T-helper 1 cell treated with Interleukin-12 subunit alpha and Interleukin-12 subunit beta and Interleukin-4 antibody, amounts not matched to agents 30 ng/mL and 1 ng/mL, for 36 hours (primary cell): ENCODE results near the gene OR2D3. TPM values are rescaled to one million over a fixed set of nuclear protein-coding genes. Genes with fewer than 3 reads are reported as not detected.
"Not testable (repeated sequence)": the region's sequence is repeated elsewhere in the genome, so short reads cannot be mapped to it uniquely, and the experiment has no call there.

Experiments used
- intact Hi-C: fragments of 100-400 bp; cut with micrococcal nuclease; formaldehyde crosslinking; loops from one replicate; pipeline ENCODE4 v1.15.1; 2024
- total RNA-seq: library from RNA; stranded (reverse); gene quantifications from 2 replicates; pipeline ENCODE4 v1.2.3, GENCODE V29; 2022

The OR2D3 gene
- total RNA-seq, 1 donor from 2014 or later, result not detected

- intact Hi-C loops, result loop anchor here (1.0 to 10.0 kb wide), 2 partner anchors 189 to 442 kb away; partner anchors contain the start of genes ARFIP2 and TIMM10B
Observed at GRCh38 chr11:6926208-6927029, 5.6 kb downstream of the OR2D3 start, which contains the start of gene ZNF215. TSS of gene ZNF215 (plus strand) at chr11:6926426. CDS start at chr11:6932273, 5,847 bp downstream.

GRCh38 chr11:6927030-6927617 is 6.3 kb downstream of the OR2D3 start:
- intact Hi-C loops, result loop anchor here (10.0 kb wide), 1 partner anchor 442 kb away; the partner anchor contains the start of genes ARFIP2 and TIMM10B

DNA sequence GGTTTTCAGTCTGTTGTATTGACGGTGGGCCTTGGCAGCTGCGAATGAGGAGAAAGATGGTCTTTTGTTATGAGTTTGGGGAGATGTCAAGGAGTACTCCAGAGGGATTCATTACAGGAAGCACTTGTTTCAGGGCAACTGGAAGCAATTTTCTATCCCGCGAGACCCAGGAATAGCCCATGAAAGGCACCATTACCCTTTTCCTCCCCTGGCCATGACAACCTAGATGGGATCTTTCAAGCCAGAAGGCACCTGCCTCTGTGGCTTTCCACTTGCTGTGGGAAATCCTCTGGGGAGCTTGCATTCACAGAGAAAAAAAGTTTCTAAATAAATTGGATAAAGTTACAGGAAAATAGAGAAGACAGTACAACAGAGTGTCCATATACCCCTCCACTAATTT is 8.1 kb downstream of the OR2D3 start:
- intact Hi-C loops, result loop anchor here (2.0 to 10.0 kb wide), 2 partner anchors 182 to 444 kb away; partner anchors contain the start of genes ARFIP2 and TIMM10B

GRCh38 chr11:6931146-6931713 is 10.4 kb downstream of the OR2D3 start:
- intact Hi-C loops, result no loop called here

GRCh38 chr11:6932145-6932544 is 11.3 kb downstream of the OR2D3 start:
- intact Hi-C loops, result no loop called here

DNA sequence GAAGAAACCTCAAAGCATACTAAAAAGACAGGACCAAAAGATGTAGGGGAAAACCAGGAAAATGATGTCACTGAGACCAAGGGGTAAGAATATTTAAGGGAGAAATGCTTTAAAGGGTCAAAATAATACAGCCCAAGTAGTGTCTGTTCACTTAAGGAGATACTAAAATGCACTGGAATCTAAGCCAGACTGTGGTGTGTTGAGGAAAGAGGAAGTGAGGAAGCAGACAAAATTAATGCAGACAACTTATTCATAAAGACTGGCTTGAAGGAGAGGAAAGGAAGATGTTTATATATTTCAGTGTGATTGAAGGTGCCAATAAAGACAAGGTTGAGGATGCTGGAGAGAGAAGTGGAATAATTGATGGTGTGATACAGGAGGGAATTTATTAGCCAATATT is 21.2 kb downstream of the OR2D3 start:
- intact Hi-C loops, result no loop called here

DNA sequence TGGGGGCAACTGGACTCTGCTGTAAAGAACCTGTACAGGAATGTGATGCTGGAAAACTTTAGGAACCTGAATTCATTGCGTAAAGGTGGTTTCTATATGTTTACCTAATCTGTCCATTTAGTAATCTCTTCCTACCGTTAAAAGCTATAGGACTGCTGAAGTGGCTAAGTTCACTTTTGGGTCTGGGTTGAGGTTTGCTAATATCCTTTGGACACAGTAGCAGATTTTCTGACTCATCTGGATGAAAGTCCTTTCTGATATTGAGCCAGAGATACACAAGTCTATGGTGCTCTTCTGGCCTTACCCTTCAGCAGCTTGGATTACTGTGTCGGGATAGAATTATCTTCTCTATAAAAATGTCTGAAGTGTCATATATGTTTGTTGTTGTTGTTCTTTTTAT is 22.3 kb downstream of the OR2D3 start:
- intact Hi-C loops, result no loop called here

DNA sequence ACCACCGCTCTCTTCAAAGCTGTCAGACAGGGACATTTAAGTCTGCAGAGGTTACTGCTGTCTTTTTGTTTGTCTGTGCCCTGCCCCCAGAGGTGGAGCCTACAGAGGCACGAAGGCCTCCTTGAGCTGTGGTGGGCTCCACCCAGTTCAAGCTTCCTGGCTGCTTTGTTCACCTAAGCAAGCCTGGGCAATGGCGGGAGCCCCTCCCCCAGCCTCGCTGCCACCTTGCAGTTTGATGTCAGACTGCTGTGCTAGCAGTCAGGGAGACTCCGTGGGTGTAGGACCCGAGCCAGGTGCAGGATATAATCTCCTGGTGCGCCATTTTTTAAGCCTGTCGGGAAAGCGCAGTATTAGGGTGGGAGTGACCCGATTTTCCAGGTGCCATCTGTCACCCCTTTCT is 33.4 kb downstream of the OR2D3 start:
- intact Hi-C loops, result not testable (repeated sequence)

DNA sequence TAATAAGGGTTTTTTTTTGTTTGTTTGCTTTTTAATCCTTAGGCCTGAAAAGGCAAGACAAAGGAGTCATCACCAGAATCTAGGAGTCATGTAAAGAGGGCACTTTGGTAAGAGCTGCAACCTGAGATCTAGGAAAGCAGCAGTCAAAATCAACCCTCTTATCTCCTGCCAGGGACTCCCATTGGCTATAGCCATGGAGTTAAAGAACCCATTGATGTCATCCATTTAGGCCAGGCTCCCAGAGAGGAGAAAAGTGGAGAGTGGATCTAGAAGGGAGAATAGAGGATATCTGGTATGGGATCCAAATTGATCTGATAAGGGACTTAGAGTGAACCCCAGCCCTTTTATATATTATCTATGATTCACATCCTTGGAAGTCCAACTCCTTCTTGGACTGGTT is 41.3 kb downstream of the OR2D3 start:
- intact Hi-C loops, result no loop called here

GRCh38 chr11:6962673-6963072 is 41.9 kb downstream of the OR2D3 start:
- intact Hi-C loops, result no loop called here

- intact Hi-C loops, result no loop called here
Observed at GRCh38 chr11:6968816-6969215, 48.0 kb downstream of the OR2D3 start.

DNA sequence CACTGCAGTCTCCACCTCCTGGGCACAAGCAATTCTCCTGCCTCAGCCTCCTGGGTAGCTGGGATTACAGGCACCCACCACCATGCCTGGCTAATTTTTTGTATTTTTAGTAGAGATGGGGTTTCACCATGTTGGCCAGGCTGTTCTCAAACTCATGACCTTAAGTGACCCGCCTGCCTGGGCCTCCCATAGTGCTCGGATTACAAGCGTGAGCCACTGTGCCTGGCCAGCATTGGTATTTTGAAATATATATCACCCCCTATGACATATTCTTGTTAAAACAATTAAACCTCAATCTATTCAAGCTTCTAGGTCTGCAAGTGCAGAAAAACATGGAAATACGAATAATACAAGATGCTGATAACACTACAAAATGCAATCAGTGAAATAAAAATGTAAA is 49.1 kb downstream of the OR2D3 start:
- intact Hi-C loops, result not testable (repeated sequence)

Other genes starting within 250 kb of the OR2D3 start
- 51.0 and 62.6 TPM in 2 replicates for gene MRPL17, start 237.7 kb upstream of the OR2D3 start, total RNA-seq
- 0.41 TPM in 1 of 2 replicates, not detected in the other for gene OR2AG2, start 149.0 kb upstream of the OR2D3 start, total RNA-seq
- not detected in 2 replicates for gene OR2AG1, start 138.0 kb upstream of the OR2D3 start, total RNA-seq
- 0.05 and 0.12 TPM in 2 replicates for gene OR6A2, start 121.3 kb upstream of the OR2D3 start, total RNA-seq
- not detected in 2 replicates for gene OR10A5, start 75.3 kb upstream of the OR2D3 start, total RNA-seq
- not detected in 2 replicates for gene OR10A2, start 57.9 kb upstream of the OR2D3 start, total RNA-seq
- not detected in 2 replicates for gene OR10A4, start 44.4 kb upstream of the OR2D3 start, total RNA-seq
- 0.20 TPM in 2 replicates for gene OR2D2, start 28.5 kb upstream of the OR2D3 start, total RNA-seq
- gene ZNF215, start 5.4 kb downstream of the OR2D3 start, total RNA-seq, result 1.9 and 2.3 TPM in 2 replicates
- not detected in 2 replicates for gene ZNF214, start 99.3 kb downstream of the OR2D3 start, total RNA-seq
- gene NLRP14, start 99.5 kb downstream of the OR2D3 start, total RNA-seq, result 0.24 and 0.34 TPM in 2 replicates
- gene RBMXL2, start 168.0 kb downstream of the OR2D3 start, total RNA-seq, result 0.10 TPM in 1 of 2 replicates, not detected in the other